Activated CD4-positive, CD25-positive, alpha-beta regulatory T cell treated with anti-CD3 and anti-CD28 coated beads, Interleukin-2, amount 50 U/mL, for 24 hours (primary cell): ENCODE results near the gene ZNF396.

Source experiments
- ATAC-seq, 2 donors: fragments of 150-1000 bp; cut with Tn5 transposase; one replicate each; pipeline ENCODE4 v1.10.0; 2021; ENCODE audit warnings: mild to moderate bottlenecking in 1 of 2, moderate library complexity in 1 of 2

The ZNF396 gene

GRCh38 chr18:35334212-35334611 lies 42.9 kb downstream of the ZNF396 start:
- ATAC-seq = no peak

GRCh38 chr18:35331367-35332087 lies 45.6 kb downstream of the ZNF396 start:
- no peak for ATAC-seq

- ATAC-seq = no peak
Measured at GRCh38 chr18:35328868-35329267, 48.3 kb downstream of the ZNF396 start.

GRCh38 chr18:35326695-35327387 lies 50.3 kb downstream of the ZNF396 start:
- no peak for ATAC-seq

GRCh38 chr18:35324926-35325655 lies 52.0 kb downstream of the ZNF396 start:
- ATAC-seq = no peak

GRCh38 chr18:35322486-35323458 lies 54.4 kb downstream of the ZNF396 start:
- ATAC-seq = no peak
